ENCODE results near the gene MTA1. TPM values are rescaled to one million over a fixed set of nuclear protein-coding genes. Genes with fewer than 3 reads are reported as not detected.

The MTA1 gene
- total RNA-seq, 1 donor from 2014 or later = 227 TPM

GRCh38 chr14:105391541-105391940, 28.1 kb upstream of the MTA1 start:
- Mint-ChIP-seq H3K27me3 (no peaks in the 10 kb centered on the region), H3K36me3 (ENCODE audit: insufficient read depth) (peaks cover 3% of the 10 kb centered on the region), H3K9me3 (ENCODE audit: low read depth) (no peaks in the 10 kb centered on the region), H3K27ac (no peak overlapping the region), H3K4me1 (ENCODE audit: low read depth) (no peaks in the 10 kb centered on the region), H3K4me3 (ENCODE audit: low read depth) (no peak overlapping the region)
- TF ChIP-seq, protein P1, sequence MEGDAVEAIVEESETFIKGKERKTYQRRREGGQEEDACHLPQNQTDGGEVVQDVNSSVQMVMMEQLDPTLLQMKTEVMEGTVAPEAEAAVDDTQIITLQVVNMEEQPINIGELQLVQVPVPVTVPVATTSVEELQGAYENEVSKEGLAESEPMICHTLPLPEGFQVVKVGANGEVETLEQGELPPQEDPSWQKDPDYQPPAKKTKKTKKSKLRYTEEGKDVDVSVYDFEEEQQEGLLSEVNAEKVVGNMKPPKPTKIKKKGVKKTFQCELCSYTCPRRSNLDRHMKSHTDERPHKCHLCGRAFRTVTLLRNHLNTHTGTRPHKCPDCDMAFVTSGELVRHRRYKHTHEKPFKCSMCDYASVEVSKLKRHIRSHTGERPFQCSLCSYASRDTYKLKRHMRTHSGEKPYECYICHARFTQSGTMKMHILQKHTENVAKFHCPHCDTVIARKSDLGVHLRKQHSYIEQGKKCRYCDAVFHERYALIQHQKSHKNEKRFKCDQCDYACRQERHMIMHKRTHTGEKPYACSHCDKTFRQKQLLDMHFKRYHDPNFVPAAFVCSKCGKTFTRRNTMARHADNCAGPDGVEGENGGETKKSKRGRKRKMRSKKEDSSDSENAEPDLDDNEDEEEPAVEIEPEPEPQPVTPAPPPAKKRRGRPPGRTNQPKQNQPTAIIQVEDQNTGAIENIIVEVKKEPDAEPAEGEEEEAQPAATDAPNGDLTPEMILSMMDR (IDR thresholded peaks at IDR 0.05; ENCODE audit: unreplicated experiment) = no peak
- no peak for DNase-seq (ENCODE audit: low spot score, unreplicated experiment)

- TF ChIP-seq, protein P1 (IDR thresholded peaks at IDR 0.05; ENCODE audit: unreplicated experiment) = no peak
- no peaks in the 10 kb centered on the region for H3K27me3 Mint-ChIP-seq
- H3K4me3 Mint-ChIP-seq (ENCODE audit: low read depth) = no peak overlapping the region
- no peaks in the 10 kb centered on the region for H3K4me1 Mint-ChIP-seq (ENCODE audit: low read depth)
- peaks cover 3% of the 10 kb centered on the region for H3K36me3 Mint-ChIP-seq (ENCODE audit: insufficient read depth)
- no peaks in the 10 kb centered on the region for H3K9me3 Mint-ChIP-seq (ENCODE audit: low read depth)
- no peak overlapping the region for H3K27ac Mint-ChIP-seq
- DNase-seq (ENCODE audit: low spot score, unreplicated experiment) = no peak
Measured at GRCh38 chr14:105392131-105393090, 27.2 kb upstream of the MTA1 start.

- H3K4me3 Mint-ChIP-seq (ENCODE audit: low read depth) = no peak overlapping the region
- H3K27me3 Mint-ChIP-seq = no peaks in the 10 kb centered on the region
- no peaks in the 10 kb centered on the region for H3K4me1 Mint-ChIP-seq (ENCODE audit: low read depth)
- TF ChIP-seq, protein P1 (IDR thresholded peaks at IDR 0.05; ENCODE audit: unreplicated experiment) = no peak
- H3K27ac Mint-ChIP-seq = no peak overlapping the region
- no peaks in the 10 kb centered on the region for H3K9me3 Mint-ChIP-seq (ENCODE audit: low read depth)
- no peak for DNase-seq (ENCODE audit: low spot score, unreplicated experiment)
- H3K36me3 Mint-ChIP-seq (ENCODE audit: insufficient read depth) = peaks cover 3% of the 10 kb centered on the region
Measured at GRCh38 chr14:105393151-105393550, 26.5 kb upstream of the MTA1 start.

- Mint-ChIP-seq H3K4me3 (ENCODE audit: low read depth) (no peak overlapping the region), H3K27me3 (no peaks in the 10 kb centered on the region), H3K36me3 (ENCODE audit: insufficient read depth) (peaks cover 8% of the 10 kb centered on the region), H3K4me1 (ENCODE audit: low read depth) (peaks cover 2% of the 10 kb centered on the region), H3K9me3 (ENCODE audit: low read depth) (no peaks in the 10 kb centered on the region), H3K27ac (no peak overlapping the region)
- TF ChIP-seq, protein P1 (IDR thresholded peaks at IDR 0.05; ENCODE audit: unreplicated experiment) = no peak
- DNase-seq (ENCODE audit: low spot score, unreplicated experiment) = no peak
Measured at GRCh38 chr14:105394714-105395537, 24.7 kb upstream of the MTA1 start.

DNA sequence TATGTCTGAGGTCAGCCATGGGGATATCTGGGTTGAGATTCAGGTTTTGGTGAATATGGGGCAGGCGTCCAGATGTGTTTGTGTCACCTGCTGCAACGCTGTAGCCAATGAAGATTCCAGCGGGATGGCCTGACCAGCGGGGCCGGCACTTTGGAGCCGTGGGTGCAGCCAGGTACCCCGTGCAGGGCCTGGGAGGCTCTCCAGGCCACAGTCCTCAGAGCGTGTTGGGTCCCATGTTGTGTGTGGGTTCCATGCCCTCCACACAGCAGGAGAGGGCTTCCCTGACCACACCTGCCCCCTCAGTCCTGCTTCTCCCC, 24.1 kb upstream of the MTA1 start:
- no peak for DNase-seq (ENCODE audit: low spot score, unreplicated experiment)
- Mint-ChIP-seq H3K9me3 (ENCODE audit: low read depth) (peaks cover 4% of the 10 kb centered on the region), H3K27me3 (no peaks in the 10 kb centered on the region), H3K36me3 (ENCODE audit: insufficient read depth) (peaks cover 13% of the 10 kb centered on the region), H3K4me3 (ENCODE audit: low read depth) (no peak overlapping the region), H3K4me1 (ENCODE audit: low read depth) (peaks cover 2% of the 10 kb centered on the region), H3K27ac (no peak overlapping the region)
- TF ChIP-seq, protein P1 (IDR thresholded peaks at IDR 0.05; ENCODE audit: unreplicated experiment) = no peak

All from progenitor cell of endocrine pancreas (in vitro differentiated cells).